SK-N-SH (cell line): ENCODE measurements around the gene PPP1R3G. TPM values are rescaled to one million over a fixed set of nuclear protein-coding genes. Genes with fewer than 3 reads are reported as not detected.
"Not testable (repeated sequence)": the region's sequence is repeated elsewhere in the genome, so short reads cannot be mapped to it uniquely, and the experiment has no call there.

Experiments
- CTCF ChIA-PET: fragments of 300-600, 350-600 bp; formaldehyde crosslinking; extraction: SDS; loops from one replicate; lab custom pipeline; 2021; lab: Yijun Ruan, JAX
- POLR2A ChIA-PET: fragments of 350-600 bp; sonication (Branson Sonifier 250); formaldehyde crosslinking; extraction: SDS; loops from one replicate; lab custom pipeline; 2020; ENCODE audit warnings: antibody characterized with exemption, inconsistent platforms; lab: Yijun Ruan, JAX
- DNase-seq: peaks from one replicate; pipeline ENCODE4 v3.0.0; 2012
- H2AFZ ChIP-seq: fragments of 200-600 bp; sonication (generic); 2 replicates; pipeline ENCODE4 v1.8.1; 2016; ENCODE audit warnings: antibody characterized with exemption, mild to moderate bottlenecking, low read depth
- H3F3A ChIP-seq: fragments of 200-600 bp; sonication (generic); replicated peaks from 2 replicates; pipeline ENCODE3; 2016; ENCODE audit warnings: antibody characterized with exemption, mild to moderate bottlenecking; ENCODE audit not compliant: insufficient read depth
- H3K27ac ChIP-seq, 2 experiments: fragments of 200-500 bp in 1 of 2; fragments of 200-600 bp in 1 of 2; sonication (Bioruptor generic) in 1 of 2; sonication (generic), shearing (Covaris generic) in 1 of 2; 2 replicates each; pipeline versions ENCODE4 v1.5.1 to v1.6.1; 2014 to 2016; ENCODE audit warnings: low read depth in 2 of 2, inconsistent platforms in 1 of 2, low read length in 1 of 2, mild to moderate bottlenecking in 1 of 2, mixed read lengths in 1 of 2
- H3K27me3 ChIP-seq: fragments of 200-600 bp; sonication (generic), shearing (Covaris generic); 2 replicates; pipeline ENCODE4 v1.6.1; 2016; ENCODE audit warnings: mixed run types; ENCODE audit not compliant: insufficient read depth
- H3K36me3 ChIP-seq, 2 experiments: fragments of 200-500 bp in 1 of 2; fragments of 200-600 bp in 1 of 2; sonication (Bioruptor generic) in 1 of 2; sonication (generic) in 1 of 2; replicated peaks in 1 of 2; 2 replicates each; pipeline versions ENCODE3 to v1.5.1; 2014 to 2016; ENCODE audit warnings: low read length in 1 of 2, mild to moderate bottlenecking in 1 of 2; ENCODE audit not compliant: insufficient read depth in 2 of 2, control insufficient read depth in 1 of 2
- H3K4me1 ChIP-seq, 2 experiments: fragments of 200-500 bp in 1 of 2; fragments of 200-600 bp in 1 of 2; sonication (Bioruptor generic) in 1 of 2; sonication (generic), shearing (Covaris generic) in 1 of 2; 2 replicates each; pipeline versions ENCODE4 v1.5.1 to v1.6.1; 2014 to 2016; ENCODE audit warnings: low read depth in 1 of 2, low read length in 1 of 2, mixed run types in 1 of 2; ENCODE audit not compliant: insufficient read depth in 2 of 2, control insufficient read depth in 1 of 2
- H3K4me2 ChIP-seq: fragments of 200-600 bp; sonication (generic), shearing (Covaris generic); 2 replicates; pipeline ENCODE4 v1.6.1; 2017; ENCODE audit warnings: mixed run types
- H3K4me3 ChIP-seq, 2 experiments: fragments of 200-500 bp in 1 of 2; fragments of 200-600 bp in 1 of 2; sonication (Bioruptor generic) in 1 of 2; sonication (generic), shearing (Covaris generic) in 1 of 2; 2 replicates each; pipeline versions ENCODE4 v1.5.1 to v1.8.1; 2014 to 2016; ENCODE audit warnings: low read depth in 2 of 2, inconsistent platforms in 1 of 2, low read length in 1 of 2, mild to moderate bottlenecking in 1 of 2, mixed read lengths in 1 of 2, moderate library complexity in 1 of 2
- H3K79me2 ChIP-seq: fragments of 200-600 bp; sonication (generic); 2 replicates; pipeline ENCODE4 v1.8.1; 2017; ENCODE audit warnings: mild to moderate bottlenecking; ENCODE audit not compliant: insufficient read depth
- H3K9ac ChIP-seq: fragments of 200-600 bp; sonication (generic); 2 replicates; pipeline ENCODE4 v1.6.1; 2017; ENCODE audit warnings: mixed run types
- H3K9me2 ChIP-seq: fragments of 200-600 bp; sonication (generic); 2 replicates; pipeline ENCODE4 v1.6.1; 2017; ENCODE audit warnings: mixed run types
- H3K9me3 ChIP-seq: fragments of 200-600 bp; sonication (generic); 2 replicates; pipeline ENCODE4 v1.6.1; 2017; ENCODE audit warnings: mixed run types, mild to moderate bottlenecking, moderate library complexity
- H4K20me1 ChIP-seq: fragments of 200-600 bp; sonication (generic); 2 replicates; pipeline ENCODE4 v1.6.1; 2017; ENCODE audit warnings: mild to moderate bottlenecking, mixed run types; ENCODE audit not compliant: insufficient read depth
- CHD2 ChIP-seq: fragments of 150-350 bp; IDR thresholded peaks from 2 replicates; pipeline ENCODE4 v1.6.1; 2018; ENCODE audit warnings: low read length; ENCODE audit not compliant: partially characterized antibody
- CTCF ChIP-seq: fragments of 200-600 bp; sonication (generic); IDR thresholded peaks from 2 replicates; pipeline ENCODE4 v1.6.1; 2017; ENCODE audit warnings: antibody characterized with exemption, mild to moderate bottlenecking, moderate library complexity
- ELF1 ChIP-seq: IDR thresholded peaks from 2 replicates; pipeline ENCODE4 v1.4.0; 2012
- EP300 ChIP-seq, 2 experiments: IDR thresholded peaks; 2 replicates each; pipeline versions ENCODE4 v1.4.0 to v1.6.1; 2012; ENCODE audit warnings: borderline replicate concordance in 1 of 2, low read depth in 1 of 2, low read length in 1 of 2
- EZH2phosphoT487 ChIP-seq: fragments of 200-600 bp; sonication (generic); IDR thresholded peaks from 2 replicates; pipeline ENCODE4 v1.6.1; 2017; ENCODE audit warnings: low read depth, mixed run types, mild to moderate bottlenecking, antibody characterized with exemption, moderate library complexity, borderline replicate concordance
- FOSL2 ChIP-seq: IDR thresholded peaks from 2 replicates; pipeline ENCODE4 v1.4.0; 2012; ENCODE audit warnings: low read depth, mild to moderate bottlenecking, moderate library complexity, borderline replicate concordance
- FOXJ3 ChIP-seq: sonication (generic); formaldehyde crosslinking; IDR thresholded peaks from 2 replicates; pipeline ENCODE4 v1.5.1; 2020; ENCODE audit warnings: mild to moderate bottlenecking, missing genetic modification reagents
- FOXM1 ChIP-seq: IDR thresholded peaks from 2 replicates; pipeline ENCODE4 v1.4.0; 2012; ENCODE audit warnings: low read depth, mild to moderate bottlenecking
- GABPA ChIP-seq: IDR thresholded peaks from 2 replicates; pipeline ENCODE4 v1.4.0; 2012; ENCODE audit warnings: low read depth, mild to moderate bottlenecking
- GATA2 ChIP-seq: sonication (generic); formaldehyde crosslinking; IDR thresholded peaks from 2 replicates; pipeline ENCODE4 v1.5.0; 2020; ENCODE audit warnings: mild to moderate bottlenecking, missing genetic modification reagents
- IRF3 ChIP-seq: fragments of 150-350 bp; IDR thresholded peaks from 2 replicates; pipeline ENCODE4 v1.6.1; 2016; ENCODE audit warnings: mild to moderate bottlenecking, low read depth, low read length
- MAX ChIP-seq: IDR thresholded peaks from 2 replicates; pipeline ENCODE4 v1.4.0; 2012; ENCODE audit warnings: low read depth
- NRF1 ChIP-seq: IDR thresholded peaks from 2 replicates; pipeline ENCODE4 v1.6.1; 2012; ENCODE audit warnings: low read depth, mild to moderate bottlenecking, low read length
- PBX3 ChIP-seq: IDR thresholded peaks from 2 replicates; pipeline ENCODE4; 2012
- POLR2AphosphoS5 ChIP-seq: IDR thresholded peaks from 2 replicates; pipeline ENCODE4 v1.6.1; 2012; ENCODE audit warnings: low read depth, low read length
- RAD21 ChIP-seq: IDR thresholded peaks from 2 replicates; pipeline ENCODE4 v1.6.1; 2012; ENCODE audit warnings: mild to moderate bottlenecking, low read length
- RCOR1 ChIP-seq: fragments of 150-350 bp; IDR thresholded peaks from 2 replicates; pipeline ENCODE4 v1.6.1; 2017; ENCODE audit warnings: antibody characterized with exemption, low read length
- RFX5 ChIP-seq: IDR thresholded peaks from 2 replicates; pipeline ENCODE4 v1.6.1; 2012; ENCODE audit warnings: mild to moderate bottlenecking, improper control_type of control experiment, low read length
- RXRA ChIP-seq: IDR thresholded peaks from 2 replicates; pipeline ENCODE4 v1.4.0; 2012; ENCODE audit warnings: low read depth, mild to moderate bottlenecking, borderline replicate concordance
- SIN3A ChIP-seq: IDR thresholded peaks from 2 replicates; pipeline ENCODE4 v1.6.1; 2012; ENCODE audit warnings: low read depth, mild to moderate bottlenecking, low read length, moderate library complexity, borderline replicate concordance
- SMC3 ChIP-seq: IDR thresholded peaks from 2 replicates; pipeline ENCODE4 v1.6.1; 2012; ENCODE audit warnings: low read depth, low read length, improper control_type of control experiment
- TCF12 ChIP-seq: IDR thresholded peaks from 2 replicates; pipeline ENCODE4 v1.4.0; 2012
- YY1 ChIP-seq: IDR thresholded peaks from 2 replicates; pipeline ENCODE4 v1.4.0; 2012; ENCODE audit warnings: low read depth, mild to moderate bottlenecking
- WGBS: methylation state at CpG from one replicate; pipeline ENCODE4 v1.1.6; 2017; ENCODE audit warnings: low lambda C conversion rate; 5-methylcytosine and 5-hydroxymethylcytosine counted together
- polyA plus RNA-seq, 3 experiments: library from polyadenylated mRNA; depleted of rRNA; stranded (reverse); fragments of >200 nt; gene quantifications; 2 replicates each; pipeline ENCODE4 v1.2.3, GENCODE V29; 2012

PPP1R3G gene
- polyA plus RNA-seq, 1 of the 3 experiments (the other 2 are of a cell fraction), result 0.10 TPM

GRCh38 chr6:5120011-5120410 is 34.9 kb downstream of the PPP1R3G start (continued):
- no peak for TF ChIP-seq CTCF
- no peak for TF ChIP-seq FOXM1
- no peak for TF ChIP-seq RFX5
- no peak for TF ChIP-seq CHD2
- TF ChIP-seq SMC3, result no peak

GRCh38 chr6:5120543-5120942 is 35.4 kb downstream of the PPP1R3G start:
- H4K20me1 ChIP-seq, H3K4me1 ChIP-seq, H3K9me3 ChIP-seq, H3K4me3 ChIP-seq, H3K4me2 ChIP-seq, H3K27me3 ChIP-seq, H3F3A ChIP-seq, H3K27ac ChIP-seq, DNase-seq, POLR2A ChIA-PET, H3K9ac ChIP-seq, H2AFZ ChIP-seq, H3K79me2 ChIP-seq, H3K36me3 ChIP-seq, H3K9me2 ChIP-seq: not testable (repeated sequence)
- CTCF ChIA-PET, result interaction anchor here (1.2 kb wide), 1 partner anchor 23 kb away, joined by 7 read pairs; no protein-coding TSS in a partner anchor
- 92% methylated on average over 8 of the region's 8 CpGs for WGBS

- H3K27me3 ChIP-seq, result no peaks in the 10 kb centered on the region
- H3K9me2 ChIP-seq, result no peaks in the 10 kb centered on the region
- H3K4me1 ChIP-seq, result peaks cover 5 to 6% of the 10 kb centered on the region in 2 experiments; a peak in 2 of 4 replicates
- H2AFZ ChIP-seq, result no peak overlapping the region
- H3K4me3 ChIP-seq, result no peak overlapping the region
- H3K4me2 ChIP-seq, result no peak overlapping the region
- 84% methylated on average over 4 of the region's 6 CpGs for WGBS
- no peaks in the 10 kb centered on the region for H3F3A ChIP-seq
- H4K20me1 ChIP-seq, result no peaks in the 10 kb centered on the region
- no peaks in the 10 kb centered on the region for H3K79me2 ChIP-seq
- H3K9me3 ChIP-seq, result no peaks in the 10 kb centered on the region
- DNase-seq, result no peak
- CTCF ChIA-PET, result interaction anchor here (1.2 kb wide), 1 partner anchor 22 kb away, joined by 7 read pairs; no protein-coding TSS in a partner anchor
- H3K36me3 ChIP-seq, result no peaks in the 10 kb centered on the region
- H3K9ac ChIP-seq, result no peak overlapping the region
- POLR2A ChIA-PET, result no interaction called here
- H3K27ac ChIP-seq, result no peak overlapping the region
- TF ChIP-seq YY1 (no peak), TCF12 (no peak), SIN3A (no peak), POLR2AphosphoS5 (no peak), MAX (no peak), EZH2phosphoT487 (no peak), GATA2 (CRISPR knock-in tag) (no peak), FOXJ3 (CRISPR knock-in tag) (no peak), RCOR1 (no peak), PBX3 (no peak), NRF1 (no peak), RXRA (no peak), RAD21 (no peak), ELF1 (no peak), EP300 (IDR thresholded peaks at IDR 0.05; ENCODE audit: borderline replicate concordance in 1 of 2, low read depth in 1 of 2, low read length in 1 of 2) (no peak), FOSL2 (no peak), GABPA (no peak), IRF3 (no peak)
Measured at GRCh38 chr6:5121479-5121878, 36.3 kb downstream of the PPP1R3G start.
